Left colon (tissue), 2 donors: ENCODE measurements around the gene DFFB. TPM values are rescaled to one million over a fixed set of nuclear protein-coding genes. Genes with fewer than 3 reads are reported as not detected.

Source experiments
- ATAC-seq: fragments of 200-7000 bp; cut with Tn5 transposase; one replicate; pipeline ENCODE4 v1.9.1; 2020; ENCODE audit warnings: mild to moderate bottlenecking, moderate library complexity
- DNase-seq, 2 donors: peaks; one replicate each; pipeline ENCODE4 v3.0.0-alpha.2; 2020
- intact Hi-C, 2 donors: fragments of 100-400 bp; cut with DNase I in 1 of 2; cut with micrococcal nuclease in 1 of 2; formaldehyde crosslinking; loops; one replicate each; pipeline versions ENCODE4 v1.11.2 to v1.14.0; 2022; cut with DNase I, micrococcal nuclease
- total RNA-seq, 2 donors: library from RNA; stranded (reverse); fragmentation: NEBNext Ultra II Directional; extraction: Animal tissue kit (Norgen Biotek cat#: 25700); gene quantifications; one replicate each; pipeline ENCODE4 v1.2.1, GENCODE V29; 2021
- donor health status: DM: no; HTN: no; CAD: no.
- donor health status: DM: yes; HTN: yes; CAD: no.

DFFB gene
- total RNA-seq, 2 donors from 2014 or later = 6.2 to 9.6 TPM

- ATAC-seq (no peak), DNase-seq (no peak)
- intact Hi-C loops = no loop called here
Measured at GRCh38 chr1:3932156-3932919, 75.1 kb downstream of the DFFB start.

Other genes with a start within 250 kb of the DFFB start
- 1 to 10 TPM; 6.3 to 8.2 TPM for gene MEGF6, start 246.0 kb upstream of the DFFB start, total RNA-seq
- gene TPRG1L, start 232.5 kb upstream of the DFFB start, total RNA-seq = 10 to 100 TPM; 88.5 to 93.9 TPM
- gene WRAP73, start 207.4 kb upstream of the DFFB start, total RNA-seq = 10 to 100 TPM; 20.1 to 23.6 TPM
- under 1 TPM; 0.11 to 0.70 TPM for gene TP73, start 205.0 kb upstream of the DFFB start, total RNA-seq
- not detected for gene CCDC27, start 105.0 kb upstream of the DFFB start, total RNA-seq
- 1 to 10 TPM; 1.8 to 4.6 TPM for gene SMIM1, start 84.7 kb upstream of the DFFB start, total RNA-seq
- gene LRRC47, start 61.0 kb upstream of the DFFB start, total RNA-seq = 10 to 100 TPM; 35.1 to 41.5 TPM
- gene CEP104, start 265 bp upstream of the DFFB start, total RNA-seq = 10 to 100 TPM; 43.5 to 45.6 TPM
- 10 to 100 TPM; 17.1 to 22.3 TPM for gene C1orf174, start 42.8 kb downstream of the DFFB start, total RNA-seq